Ovary (tissue), 9 donors: ENCODE data around the gene SMCO4. TPM values are rescaled to one million over a fixed set of nuclear protein-coding genes. Genes with fewer than 3 reads are reported as not detected.

ENCODE experiments used
- DNase-seq, 5 donors: peaks; one replicate each; pipeline ENCODE4 v3.0.0-alpha.2; 2019 to 2020
- H3K27ac ChIP-seq, 2 donors: fragments of 200-600 bp; one replicate each; pipeline versions ENCODE4 v1.5.1 to v1.8.0; 2019 to 2022
- H3K27me3 ChIP-seq: fragments of 200-600 bp; one replicate; pipeline ENCODE4 v1.8.0; 2022
- H3K36me3 ChIP-seq: fragments of 200-600 bp; sonication (generic); one replicate; pipeline ENCODE4 v1.5.1; 2019
- H3K4me1 ChIP-seq: one replicate; pipeline ENCODE4 v1.8.1; 2013; ENCODE audit warnings: mild to moderate bottlenecking, moderate library complexity; ENCODE audit not compliant: insufficient read depth
- H3K4me3 ChIP-seq: fragments of 200-600 bp; sonication (generic); one replicate; pipeline ENCODE4 v1.5.1; 2017
- H3K9me3 ChIP-seq, 2 donors: fragments of 200-600 bp in 1 of 2; sonication (generic) in 1 of 2; one replicate each; pipeline versions ENCODE4 v1.5.1 to v1.8.1; 2013 to 2019; ENCODE audit warnings: mild to moderate bottlenecking in 1 of 2, moderate library complexity in 1 of 2
- EP300 ChIP-seq: sonication (generic); formaldehyde crosslinking; IDR thresholded peaks from one replicate; pipeline ENCODE4 v1.6.1; 2017; ENCODE audit warnings: antibody characterized with exemption
- POLR2A ChIP-seq: fragments of 450-650 bp; IDR thresholded peaks from one replicate; pipeline ENCODE4 v1.6.1; 2017; ENCODE audit warnings: antibody characterized with exemption, mild to moderate bottlenecking, moderate library complexity
- WGBS, 3 donors: extraction: QIAGEN DNeasy Blood & Tissue Kit in 1 of 3; methylation state at CpG; one replicate each; pipeline versions ENCODE4 v1.1.5 to v1.1.7; 2013 to 2017; 5-methylcytosine and 5-hydroxymethylcytosine counted together
- intact Hi-C, 4 donors: fragments of 100-400 bp; cut with DNase I; formaldehyde crosslinking; loops; one replicate each; pipeline versions ENCODE4 v1.11.0 to v1.15.1; 2022 to 2023
- polyA plus RNA-seq, 2 donors: library from polyadenylated mRNA; stranded (reverse); fragments of 200-250 nt in 1 of 2; fragments of 350-450 nt in 1 of 2; fragmentation: Illumina TruSeq in 1 of 2; extraction: RNeasy Lipid Tissue Mini Kit (QIAGEN cat#74804) in 1 of 2; gene quantifications; one replicate each; pipeline ENCODE4 v1.2.3, GENCODE V29; 2013 to 2014
- total RNA-seq, 7 donors: library from RNA; depleted of rRNA in 2 of 7; stranded (reverse); fragments of >200 nt in 2 of 7; fragmentation: NEBNext Ultra II Directional in 3 of 7; extraction: Animal tissue kit (Norgen Biotek cat#: 25700) in 3 of 7; gene quantifications; one replicate each; pipeline versions ENCODE4 v1.1.0 to v1.2.4, GENCODE V29; 2016 to 2023
- TF ChIP-seq, protein P1 (sequence below), 3 donors: fragments of 450-650 bp in 2 of 3; fragments of 200-600 bp in 1 of 3; IDR thresholded peaks; one replicate each; pipeline versions ENCODE4 v1.5.1 to v1.8.0; 2016 to 2022; ENCODE audit warnings: antibody characterized with exemption in 3 of 3, mild to moderate bottlenecking in 1 of 3
- donor health status: DM: no; HTN: no; CAD: no; lungs with moderate emphysema.
- donor health status: DM: no; HTN: no; CAD: no.
- donor health status: Bipolar disorder and iron deficiency.
- donor health status: DM: yes; HTN: yes; CAD: no.
- donor health status: DM: no; HTN: no; CAD: no.
- donor health status: DM: yes; HTN: yes; CAD: no.

SMCO4 gene
- total and polyA plus RNA-seq, 9 donors, result 10.8 to 52.7 (median 20.2) TPM

DNA sequence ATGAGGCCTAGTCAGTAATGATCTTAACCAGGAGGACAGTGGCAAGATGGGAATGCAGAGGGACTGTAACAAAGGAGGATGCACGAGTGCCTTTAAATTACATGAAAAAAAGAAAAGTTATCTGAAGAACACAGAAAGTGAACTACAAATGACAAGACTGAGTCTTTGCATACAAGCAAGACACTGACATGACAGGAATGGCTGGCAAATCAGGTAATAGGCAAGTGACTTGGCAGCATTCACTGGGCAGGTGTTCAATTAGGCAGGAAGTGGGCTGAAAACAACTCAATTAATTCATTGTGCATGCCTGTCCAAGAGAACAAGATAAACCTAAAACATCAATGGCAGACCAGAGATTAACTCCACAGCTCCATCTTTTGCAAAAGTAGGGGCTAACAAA lies 24.0 kb downstream of the SMCO4 start:
- intact Hi-C loops, result no loop called here
- H3K27ac ChIP-seq, result no peak overlapping the region
- H3K9me3 ChIP-seq, result no peaks in the 10 kb centered on the region
- no peak for TF ChIP-seq EP300
- TF ChIP-seq, protein P1, sequence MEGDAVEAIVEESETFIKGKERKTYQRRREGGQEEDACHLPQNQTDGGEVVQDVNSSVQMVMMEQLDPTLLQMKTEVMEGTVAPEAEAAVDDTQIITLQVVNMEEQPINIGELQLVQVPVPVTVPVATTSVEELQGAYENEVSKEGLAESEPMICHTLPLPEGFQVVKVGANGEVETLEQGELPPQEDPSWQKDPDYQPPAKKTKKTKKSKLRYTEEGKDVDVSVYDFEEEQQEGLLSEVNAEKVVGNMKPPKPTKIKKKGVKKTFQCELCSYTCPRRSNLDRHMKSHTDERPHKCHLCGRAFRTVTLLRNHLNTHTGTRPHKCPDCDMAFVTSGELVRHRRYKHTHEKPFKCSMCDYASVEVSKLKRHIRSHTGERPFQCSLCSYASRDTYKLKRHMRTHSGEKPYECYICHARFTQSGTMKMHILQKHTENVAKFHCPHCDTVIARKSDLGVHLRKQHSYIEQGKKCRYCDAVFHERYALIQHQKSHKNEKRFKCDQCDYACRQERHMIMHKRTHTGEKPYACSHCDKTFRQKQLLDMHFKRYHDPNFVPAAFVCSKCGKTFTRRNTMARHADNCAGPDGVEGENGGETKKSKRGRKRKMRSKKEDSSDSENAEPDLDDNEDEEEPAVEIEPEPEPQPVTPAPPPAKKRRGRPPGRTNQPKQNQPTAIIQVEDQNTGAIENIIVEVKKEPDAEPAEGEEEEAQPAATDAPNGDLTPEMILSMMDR (IDR thresholded peaks at IDR 0.05), result no peak
- TF ChIP-seq POLR2A, result no peak
- DNase-seq, result no peak
- no peak overlapping the region for H3K4me3 ChIP-seq
- WGBS, 3 donors, result 86 to 91% (median 90%) methylated on average over 1 of the region's 1 CpG
- no peaks in the 10 kb centered on the region for H3K36me3 ChIP-seq
- H3K4me1 ChIP-seq, result no peaks in the 10 kb centered on the region
- H3K27me3 ChIP-seq, result no peaks in the 10 kb centered on the region

- WGBS, 3 donors, result 96 to 97% (median 96%) methylated on average over 3 of the region's 3 CpGs
- Histone ChIP-seq H3K4me3 (no peak overlapping the region), H3K9me3 (no peaks in the 10 kb centered on the region), H3K27me3 (no peaks in the 10 kb centered on the region), H3K4me1 (no peaks in the 10 kb centered on the region), H3K36me3 (no peaks in the 10 kb centered on the region), H3K27ac (no peak overlapping the region)
- DNase-seq, result no peak
- intact Hi-C loops, result no loop called here
- TF ChIP-seq, protein P1 (IDR thresholded peaks at IDR 0.05), result no peak
- TF ChIP-seq EP300 (no peak), POLR2A (no peak)
These were observed 25.1 kb downstream of the SMCO4 start for GRCh38 chr11:93518081-93518480.

DNA sequence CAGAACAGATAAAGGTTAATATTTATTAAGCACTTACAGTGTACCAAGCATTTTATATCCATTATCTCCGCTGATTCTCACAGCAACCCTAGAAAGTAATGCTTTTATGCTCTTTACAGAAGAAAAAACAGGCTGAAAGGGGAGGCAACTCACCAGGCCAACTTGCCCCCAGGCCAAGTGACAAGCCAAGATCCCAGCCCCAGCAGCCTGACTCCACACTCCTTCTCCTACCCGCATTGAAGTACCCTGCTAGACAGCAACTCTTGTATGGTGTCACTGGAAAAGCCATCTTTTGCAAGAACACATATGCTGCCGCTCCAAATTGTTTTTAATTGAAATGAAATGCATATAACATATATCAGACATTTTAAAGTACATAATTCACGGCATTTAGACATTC lies 25.6 kb downstream of the SMCO4 start:
- Histone ChIP-seq H3K4me1 (no peaks in the 10 kb centered on the region), H3K27ac (no peak overlapping the region), H3K9me3 (no peaks in the 10 kb centered on the region), H3K27me3 (no peaks in the 10 kb centered on the region), H3K4me3 (no peak overlapping the region), H3K36me3 (no peaks in the 10 kb centered on the region)
- no peak for DNase-seq
- TF ChIP-seq POLR2A (no peak), EP300 (no peak)
- TF ChIP-seq, protein P1 (IDR thresholded peaks at IDR 0.05), result no peak
- intact Hi-C loops, result no loop called here
- WGBS, 3 donors, result 95 to 97% (median 96%) methylated on average over 4 of the region's 4 CpGs

DNA sequence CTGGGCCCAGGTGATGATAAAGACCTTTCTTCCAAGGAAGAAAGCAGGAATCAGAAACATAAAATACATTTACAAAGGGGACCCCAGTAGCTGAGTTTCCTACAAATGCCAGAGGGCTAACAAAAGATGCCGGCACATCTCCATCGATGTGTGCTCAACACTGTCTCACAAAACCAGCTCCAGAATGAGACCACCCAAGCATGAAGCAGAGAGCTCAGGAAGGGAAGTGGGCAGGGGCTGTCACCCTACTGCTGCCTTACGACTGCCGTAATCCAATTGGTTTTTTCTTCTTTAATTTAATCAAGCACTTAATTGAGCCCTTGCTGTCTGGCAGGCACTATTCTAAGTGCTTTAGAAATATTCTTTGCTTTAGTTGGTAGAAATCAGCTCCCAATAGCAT lies 26.1 kb downstream of the SMCO4 start:
- no peaks in the 10 kb centered on the region for H3K27me3 ChIP-seq
- H3K36me3 ChIP-seq, result no peaks in the 10 kb centered on the region
- no peak overlapping the region for H3K4me3 ChIP-seq
- no peaks in the 10 kb centered on the region for H3K4me1 ChIP-seq
- TF ChIP-seq, protein P1 (IDR thresholded peaks at IDR 0.05), result no peak
- TF ChIP-seq POLR2A (no peak), EP300 (no peak)
- intact Hi-C loops, result no loop called here
- WGBS, 3 donors, result 94 to 97% (median 95%) methylated on average over 4 of the region's 4 CpGs
- H3K9me3 ChIP-seq, result no peaks in the 10 kb centered on the region
- H3K27ac ChIP-seq, result no peak overlapping the region
- no peak for DNase-seq
